Astrocyte (in vitro differentiated cells and primary cell): ENCODE results near the gene TBRG4. TPM values are rescaled to one million over a fixed set of nuclear protein-coding genes. Genes with fewer than 3 reads are reported as not detected.

ENCODE experiments used
- DNase-seq: peaks from one replicate; pipeline ENCODE4 v3.0.0-alpha.2; 2010; ENCODE audit warnings: low read depth
- FAIRE-seq: peaks from 2 replicates; lab custom pipeline; 2011; peaks lifted over from hg19 to GRCh38; lab: Jason Lieb, UNC
- H2AFZ ChIP-seq: 2 replicates; pipeline ENCODE4 v1.6.0; 2012; ENCODE audit warnings: low read depth, low read length, inconsistent platforms
- H3K27ac ChIP-seq: 2 replicates; pipeline ENCODE4 v1.5.1; 2011; ENCODE audit warnings: low read depth, low read length, inconsistent platforms
- H3K27me3 ChIP-seq: 2 replicates; pipeline ENCODE4 v1.6.0; 2011; ENCODE audit warnings: low read length, inconsistent platforms; ENCODE audit not compliant: insufficient read depth
- H3K36me3 ChIP-seq: 2 replicates; pipeline ENCODE4 v1.5.1; 2011; ENCODE audit warnings: low read length, inconsistent platforms; ENCODE audit not compliant: insufficient read depth
- H3K4me1 ChIP-seq: 2 replicates; pipeline ENCODE4 v1.5.1; 2011; ENCODE audit warnings: low read length, inconsistent platforms; ENCODE audit not compliant: insufficient read depth
- H3K4me2 ChIP-seq: 2 replicates; pipeline ENCODE4 v1.6.0; 2012; ENCODE audit warnings: low read length, inconsistent platforms
- H3K4me3 ChIP-seq: 2 replicates; pipeline ENCODE4 v1.5.1; 2011; ENCODE audit warnings: low read depth, mild to moderate bottlenecking, low read length, inconsistent platforms; ENCODE audit not compliant: insufficient read depth
- H3K79me2 ChIP-seq: 2 replicates; pipeline ENCODE4 v1.6.0; 2012; ENCODE audit warnings: mild to moderate bottlenecking, low read length, inconsistent platforms; ENCODE audit not compliant: insufficient read depth
- H3K9ac ChIP-seq: 2 replicates; pipeline ENCODE4 v1.6.0; 2012; ENCODE audit warnings: mild to moderate bottlenecking, low read length, inconsistent platforms
- H3K9me3 ChIP-seq: 2 replicates; pipeline ENCODE4 v1.5.1; 2012; ENCODE audit warnings: low read depth, mild to moderate bottlenecking, low read length, inconsistent platforms; ENCODE audit not compliant: insufficient read depth
- H4K20me1 ChIP-seq: 2 replicates; pipeline ENCODE4 v1.6.0; 2012; ENCODE audit warnings: low read length, inconsistent platforms; ENCODE audit not compliant: insufficient read depth
- H3K27ac Mint-ChIP-seq: one replicate; pipeline ENCODE4 v1.8.0; 2021; ENCODE audit warnings: mild to moderate bottlenecking, mixed read lengths; ENCODE audit not compliant: unreplicated experiment
- H3K27me3 Mint-ChIP-seq: one replicate; pipeline ENCODE4 v1.8.0; 2021; ENCODE audit warnings: low read depth, mixed read lengths; ENCODE audit not compliant: unreplicated experiment
- H3K36me3 Mint-ChIP-seq: one replicate; pipeline ENCODE4 v1.8.0; 2021; ENCODE audit warnings: low read depth, mixed read lengths; ENCODE audit not compliant: unreplicated experiment
- H3K4me1 Mint-ChIP-seq: one replicate; pipeline ENCODE4 v1.8.0; 2021; ENCODE audit warnings: low read depth, mixed read lengths; ENCODE audit not compliant: unreplicated experiment
- H3K4me3 Mint-ChIP-seq: one replicate; pipeline ENCODE4 v1.8.0; 2021; ENCODE audit warnings: mild to moderate bottlenecking, moderate library complexity, mixed read lengths; ENCODE audit not compliant: unreplicated experiment
- H3K9me3 Mint-ChIP-seq: one replicate; pipeline ENCODE4 v1.8.0; 2021; ENCODE audit warnings: mild to moderate bottlenecking, mixed read lengths; ENCODE audit not compliant: unreplicated experiment
- EZH2 ChIP-seq: IDR thresholded peaks from 2 replicates; pipeline ENCODE4 v1.6.1; 2012; ENCODE audit warnings: mild to moderate bottlenecking, low read length, inconsistent platforms; ENCODE audit not compliant: insufficient read depth
- total RNA-seq: library from RNA; stranded (reverse); gene quantifications from 2 replicates; pipeline ENCODE4 v1.2.1, GENCODE V29; 2021
- TF ChIP-seq, protein P1 (sequence below): IDR thresholded peaks from 2 replicates; pipeline ENCODE4 v1.5.1; 2011; ENCODE audit warnings: low read depth, mild to moderate bottlenecking, inconsistent platforms, low read length, moderate library complexity; ENCODE audit not compliant: insufficient read depth

Gene TBRG4
- total RNA-seq, 1 donor from 2014 or later: 65.2 TPM

DNA sequence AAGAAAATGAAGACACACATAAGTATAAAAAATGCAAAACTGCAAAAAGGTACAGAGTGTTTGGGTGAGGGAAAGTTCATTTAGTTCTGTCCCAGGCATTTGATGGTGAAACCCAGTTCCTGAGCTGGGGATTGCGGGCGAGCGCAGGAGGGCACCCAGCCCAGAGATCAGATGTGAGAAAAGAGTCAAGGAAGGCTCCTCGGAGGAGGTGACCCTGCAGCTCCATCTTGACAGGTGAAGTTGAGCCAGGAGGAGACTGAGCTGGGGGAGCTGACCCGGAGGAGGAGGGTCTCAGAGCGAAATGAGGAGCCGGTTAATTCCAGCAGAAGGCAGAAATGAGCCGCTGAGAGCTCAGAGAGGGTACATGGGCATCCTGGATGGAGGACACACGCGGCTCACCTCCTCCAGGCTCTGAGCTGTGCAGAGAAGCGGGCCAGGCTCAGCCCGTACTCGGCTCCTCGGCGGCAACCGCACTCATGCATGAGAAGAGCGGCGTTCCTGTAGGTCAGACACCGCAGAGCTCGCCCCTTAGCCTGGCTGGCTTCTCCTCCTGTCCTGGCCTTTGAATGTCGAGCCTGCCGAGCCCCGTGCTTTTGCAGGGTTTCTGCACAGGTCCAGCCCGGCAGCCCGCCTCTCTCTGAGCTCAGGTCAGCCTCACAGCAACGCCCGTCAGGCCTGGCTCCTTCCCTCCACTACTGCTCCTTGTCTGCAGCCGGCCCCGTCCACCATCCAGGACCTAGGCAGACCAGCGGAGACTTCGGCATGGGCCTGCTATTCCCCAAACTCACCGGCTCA is 36.6 kb upstream of the TBRG4 start:
- H3K27me3 ChIP-seq: peaks cover 8% of the 10 kb centered on the region
- no peak overlapping the region for H3K4me2 ChIP-seq
- Mint-ChIP-seq H3K9me3 (peaks cover 6% of the 10 kb centered on the region), H3K27me3 (peaks cover 33% of the 10 kb centered on the region), H3K36me3 (no peaks in the 10 kb centered on the region), H3K4me1 (peaks cover 2% of the 10 kb centered on the region), H3K4me3 (no peak overlapping the region), H3K27ac (peak overlapping the region; percentile 38)
- no peak for DNase-seq
- TF ChIP-seq, protein P1, sequence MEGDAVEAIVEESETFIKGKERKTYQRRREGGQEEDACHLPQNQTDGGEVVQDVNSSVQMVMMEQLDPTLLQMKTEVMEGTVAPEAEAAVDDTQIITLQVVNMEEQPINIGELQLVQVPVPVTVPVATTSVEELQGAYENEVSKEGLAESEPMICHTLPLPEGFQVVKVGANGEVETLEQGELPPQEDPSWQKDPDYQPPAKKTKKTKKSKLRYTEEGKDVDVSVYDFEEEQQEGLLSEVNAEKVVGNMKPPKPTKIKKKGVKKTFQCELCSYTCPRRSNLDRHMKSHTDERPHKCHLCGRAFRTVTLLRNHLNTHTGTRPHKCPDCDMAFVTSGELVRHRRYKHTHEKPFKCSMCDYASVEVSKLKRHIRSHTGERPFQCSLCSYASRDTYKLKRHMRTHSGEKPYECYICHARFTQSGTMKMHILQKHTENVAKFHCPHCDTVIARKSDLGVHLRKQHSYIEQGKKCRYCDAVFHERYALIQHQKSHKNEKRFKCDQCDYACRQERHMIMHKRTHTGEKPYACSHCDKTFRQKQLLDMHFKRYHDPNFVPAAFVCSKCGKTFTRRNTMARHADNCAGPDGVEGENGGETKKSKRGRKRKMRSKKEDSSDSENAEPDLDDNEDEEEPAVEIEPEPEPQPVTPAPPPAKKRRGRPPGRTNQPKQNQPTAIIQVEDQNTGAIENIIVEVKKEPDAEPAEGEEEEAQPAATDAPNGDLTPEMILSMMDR: no peak
- TF ChIP-seq EZH2: no peak
- H3K79me2 ChIP-seq: no peaks in the 10 kb centered on the region
- H2AFZ ChIP-seq: no peak overlapping the region
- H3K9me3 ChIP-seq: no peaks in the 10 kb centered on the region
- no peak overlapping the region for H3K9ac ChIP-seq
- no peak for FAIRE-seq
- H3K4me3 ChIP-seq: no peak overlapping the region
- no peak overlapping the region for H3K27ac ChIP-seq
- H3K4me1 ChIP-seq: no peaks in the 10 kb centered on the region
- H4K20me1 ChIP-seq: no peaks in the 10 kb centered on the region
- H3K36me3 ChIP-seq: no peaks in the 10 kb centered on the region

DNA sequence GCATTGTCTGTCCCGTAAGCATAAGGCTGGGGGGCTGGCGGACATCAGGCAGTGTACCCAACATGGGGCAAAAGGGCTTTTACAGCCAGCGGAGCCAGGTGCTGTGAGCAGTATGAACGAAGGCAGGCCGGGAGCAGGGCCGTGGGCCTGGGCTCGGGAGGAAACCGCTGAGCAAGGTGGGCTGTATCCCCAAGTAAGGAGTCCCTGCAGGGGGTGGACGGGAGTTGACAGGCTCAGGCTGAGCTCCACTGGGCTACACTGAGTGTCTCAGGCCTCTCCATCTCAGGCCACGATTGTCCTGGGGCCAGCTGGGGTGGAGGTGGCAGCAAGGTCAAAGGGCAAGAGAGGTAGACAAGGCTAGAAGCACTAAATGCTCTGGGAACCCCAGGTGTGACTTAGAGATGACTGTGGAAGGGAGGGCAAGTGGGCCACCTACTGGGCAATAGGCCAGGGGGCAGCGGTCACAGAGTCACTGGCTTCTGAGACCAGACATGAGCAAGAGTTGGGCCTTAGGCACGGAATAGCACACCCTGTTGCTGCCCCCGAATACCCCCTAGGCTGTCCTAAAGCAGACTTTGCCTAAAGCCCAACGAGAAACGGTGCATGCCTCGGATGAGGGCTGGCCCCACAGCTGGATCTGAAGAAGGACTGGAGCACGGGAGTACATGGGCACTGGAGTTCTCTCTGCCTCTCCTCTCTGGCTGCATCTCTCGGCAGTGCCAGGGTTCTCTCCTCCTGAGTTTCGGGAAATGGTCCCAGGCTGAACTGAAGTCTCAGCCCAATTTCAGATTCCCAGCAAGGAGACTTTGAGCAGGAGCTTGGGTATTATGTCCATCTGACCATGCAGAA is 35.3 kb upstream of the TBRG4 start:
- no peak overlapping the region for H3K27ac ChIP-seq
- H3K4me2 ChIP-seq: no peak overlapping the region
- peaks cover 30% of the 10 kb centered on the region for H3K27me3 Mint-ChIP-seq
- no peaks in the 10 kb centered on the region for H3K9me3 ChIP-seq
- no peaks in the 10 kb centered on the region for H3K79me2 ChIP-seq
- FAIRE-seq (no peak), DNase-seq (no peak)
- peaks cover 8% of the 10 kb centered on the region for H3K27me3 ChIP-seq
- no peak overlapping the region for H3K4me3 ChIP-seq
- H3K4me1 ChIP-seq: no peaks in the 10 kb centered on the region
- H3K36me3 ChIP-seq: no peaks in the 10 kb centered on the region
- no peak overlapping the region for H3K9ac ChIP-seq
- H3K4me3 Mint-ChIP-seq: no peak overlapping the region
- peaks cover 2% of the 10 kb centered on the region for H3K4me1 Mint-ChIP-seq
- no peaks in the 10 kb centered on the region for H3K36me3 Mint-ChIP-seq
- H3K9me3 Mint-ChIP-seq: peaks cover 5% of the 10 kb centered on the region
- H3K27ac Mint-ChIP-seq: no peak overlapping the region
- H4K20me1 ChIP-seq: no peaks in the 10 kb centered on the region
- H2AFZ ChIP-seq: no peak overlapping the region
- TF ChIP-seq EZH2: no peak
- TF ChIP-seq, protein P1: no peak
